Neutrophil (primary cell): ENCODE data around the gene PKD2.

Source experiments
- H3K27ac ChIP-seq: fragments of 200-600 bp; sonication (generic); 2 replicates; pipeline ENCODE4 v1.5.1; 2016; ENCODE audit warnings: mild to moderate bottlenecking, moderate library complexity
- H3K27me3 ChIP-seq: fragments of 200-600 bp; sonication (generic); 2 replicates; pipeline ENCODE4 v1.6.0; 2016; ENCODE audit warnings: mild to moderate bottlenecking
- H3K36me3 ChIP-seq: fragments of 200-600 bp; sonication (generic); 2 replicates; pipeline ENCODE4 v1.5.1; 2017
- H3K4me1 ChIP-seq, 2 experiments: fragments of 200-600 bp in 1 of 2; sonication (generic) in 1 of 2; 1 replicate in 1 of 2; 2 replicates in 1 of 2; pipeline versions ENCODE4 v1.5.1 to v1.6.1; 2013 to 2016; ENCODE audit warnings: low read depth in 1 of 2, low read length in 1 of 2, mild to moderate bottlenecking in 1 of 2, moderate library complexity in 1 of 2; ENCODE audit not compliant: control insufficient read depth in 1 of 2, insufficient read depth in 1 of 2
- H3K4me3 ChIP-seq, 2 experiments: fragments of 200-600 bp in 1 of 2; sonication (generic) in 1 of 2; 1 replicate in 1 of 2; 2 replicates in 1 of 2; pipeline ENCODE4 v1.5.1; 2013 to 2016; ENCODE audit warnings: low read depth in 1 of 2, low read length in 1 of 2, mild to moderate bottlenecking in 1 of 2, moderate library complexity in 1 of 2
- H3K9me3 ChIP-seq: fragments of 200-600 bp; sonication (generic); 2 replicates; pipeline ENCODE4 v1.5.1; 2016
- TF ChIP-seq, protein P1 (sequence below): fragments of 200-600 bp; sonication (generic); IDR thresholded peaks from 2 replicates; pipeline ENCODE4 v1.5.1; 2016; ENCODE audit warnings: antibody characterized with exemption

Gene PKD2

DNA sequence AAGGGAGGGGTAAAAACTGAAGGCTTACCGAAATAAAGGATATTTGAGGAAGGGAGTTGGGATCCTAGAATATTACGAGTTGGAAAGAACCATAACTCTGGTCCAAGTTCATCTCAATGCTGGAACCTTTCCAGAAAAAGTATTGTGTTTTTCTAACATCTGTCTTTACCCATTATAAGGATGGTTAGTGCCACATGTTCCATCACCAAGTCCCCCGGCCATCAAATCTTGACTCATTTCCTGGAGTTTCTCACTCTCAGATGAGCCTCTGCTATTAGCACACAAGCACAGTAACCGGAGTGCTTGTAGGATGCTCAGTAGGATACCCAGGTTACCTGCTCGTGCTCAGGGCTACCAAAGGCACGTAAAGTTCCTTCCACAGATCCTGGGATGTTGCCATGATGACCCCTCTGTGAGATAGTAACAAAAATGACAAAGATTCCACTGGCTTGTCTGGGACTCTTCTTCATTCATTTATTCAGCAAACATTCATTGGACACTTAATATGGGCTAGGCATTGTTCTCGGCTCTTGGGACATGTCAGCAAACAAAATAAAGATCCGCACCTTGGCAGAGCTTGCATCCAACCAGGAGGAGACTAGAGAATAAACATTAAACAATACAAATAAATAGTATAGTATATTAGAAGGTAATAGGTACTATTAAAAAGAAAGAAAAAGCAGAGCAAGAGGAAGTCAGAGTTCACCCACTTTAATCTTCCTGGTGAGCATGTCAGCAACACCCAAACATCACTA is 36.3 kb downstream of the PKD2 start:
- Histone ChIP-seq H3K4me1 (no peaks in the 10 kb centered on the region), H3K27ac (no peak overlapping the region), H3K4me3 (no peak overlapping the region), H3K27me3 (no peaks in the 10 kb centered on the region), H3K9me3 (no peaks in the 10 kb centered on the region), H3K36me3 (peaks cover 67% of the 10 kb centered on the region)
- TF ChIP-seq, protein P1, sequence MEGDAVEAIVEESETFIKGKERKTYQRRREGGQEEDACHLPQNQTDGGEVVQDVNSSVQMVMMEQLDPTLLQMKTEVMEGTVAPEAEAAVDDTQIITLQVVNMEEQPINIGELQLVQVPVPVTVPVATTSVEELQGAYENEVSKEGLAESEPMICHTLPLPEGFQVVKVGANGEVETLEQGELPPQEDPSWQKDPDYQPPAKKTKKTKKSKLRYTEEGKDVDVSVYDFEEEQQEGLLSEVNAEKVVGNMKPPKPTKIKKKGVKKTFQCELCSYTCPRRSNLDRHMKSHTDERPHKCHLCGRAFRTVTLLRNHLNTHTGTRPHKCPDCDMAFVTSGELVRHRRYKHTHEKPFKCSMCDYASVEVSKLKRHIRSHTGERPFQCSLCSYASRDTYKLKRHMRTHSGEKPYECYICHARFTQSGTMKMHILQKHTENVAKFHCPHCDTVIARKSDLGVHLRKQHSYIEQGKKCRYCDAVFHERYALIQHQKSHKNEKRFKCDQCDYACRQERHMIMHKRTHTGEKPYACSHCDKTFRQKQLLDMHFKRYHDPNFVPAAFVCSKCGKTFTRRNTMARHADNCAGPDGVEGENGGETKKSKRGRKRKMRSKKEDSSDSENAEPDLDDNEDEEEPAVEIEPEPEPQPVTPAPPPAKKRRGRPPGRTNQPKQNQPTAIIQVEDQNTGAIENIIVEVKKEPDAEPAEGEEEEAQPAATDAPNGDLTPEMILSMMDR, result no peak

DNA sequence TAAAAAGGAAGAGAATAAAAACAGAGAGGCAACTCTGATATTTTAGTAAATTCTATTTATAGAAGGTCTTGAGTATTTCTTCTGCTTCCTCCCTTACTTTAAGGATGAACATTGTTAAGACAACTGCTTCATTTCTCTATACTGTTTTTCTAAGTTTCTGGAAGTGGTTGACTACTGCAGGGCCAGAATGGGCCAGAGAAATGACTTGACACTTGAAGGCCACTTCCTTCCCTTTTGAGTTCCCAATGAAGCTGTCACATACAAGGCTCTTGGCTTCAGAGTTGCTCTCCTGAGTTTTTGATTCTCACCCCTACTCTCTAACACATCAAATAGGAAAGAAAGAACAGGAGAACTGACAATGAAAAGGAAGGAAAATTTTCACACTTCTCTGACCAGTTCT is 37.6 kb downstream of the PKD2 start:
- H3K36me3 ChIP-seq, result peaks cover 61% of the 10 kb centered on the region
- H3K27me3 ChIP-seq, result no peaks in the 10 kb centered on the region
- no peak overlapping the region for H3K27ac ChIP-seq
- H3K4me3 ChIP-seq, result no peak overlapping the region
- H3K9me3 ChIP-seq, result no peaks in the 10 kb centered on the region
- TF ChIP-seq, protein P1, result no peak
- H3K4me1 ChIP-seq, result no peaks in the 10 kb centered on the region

DNA sequence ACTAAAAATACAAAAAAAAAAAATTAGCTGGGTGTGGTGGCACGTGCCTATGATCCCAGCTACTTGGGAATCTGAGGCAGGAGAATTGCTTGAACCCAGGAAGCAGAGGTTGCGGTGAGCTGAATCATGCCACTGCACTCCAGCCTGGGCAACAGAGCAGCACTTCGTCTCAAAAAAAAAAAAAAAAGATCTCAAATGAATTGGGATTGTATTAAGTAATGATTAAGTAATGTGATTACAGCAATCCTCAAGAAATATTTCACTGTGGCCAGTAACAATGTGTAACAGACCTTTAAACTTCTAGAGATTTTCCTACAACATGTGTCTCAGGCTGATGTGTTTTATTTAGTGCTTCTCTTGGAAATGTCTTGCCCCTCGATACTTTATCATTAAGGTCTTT is 46.8 kb downstream of the PKD2 start:
- peaks cover 62% of the 10 kb centered on the region for H3K36me3 ChIP-seq
- H3K27ac ChIP-seq, result no peak overlapping the region
- no peaks in the 10 kb centered on the region for H3K27me3 ChIP-seq
- TF ChIP-seq, protein P1, result no peak
- H3K4me1 ChIP-seq, result no peaks in the 10 kb centered on the region
- H3K9me3 ChIP-seq, result no peaks in the 10 kb centered on the region
- H3K4me3 ChIP-seq, result no peak overlapping the region

DNA sequence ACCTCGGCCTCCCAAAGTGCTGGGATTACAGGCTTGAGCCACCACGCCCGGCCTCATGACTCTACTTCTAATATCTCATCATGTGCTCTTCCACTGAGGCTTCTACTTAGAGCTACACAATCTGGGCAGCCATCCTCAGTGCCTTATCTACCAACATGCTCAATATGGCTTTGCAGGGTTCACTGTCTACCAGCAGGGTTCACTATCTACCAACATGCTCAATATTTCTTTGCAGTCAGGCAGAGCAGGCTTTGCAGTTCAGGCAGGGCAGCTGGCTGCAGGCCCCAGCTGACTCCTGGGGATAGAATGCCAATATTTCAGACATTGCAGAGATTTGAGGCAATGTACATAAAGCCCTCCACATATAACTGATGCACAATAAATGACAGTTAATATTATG is 47.5 kb downstream of the PKD2 start:
- H3K36me3 ChIP-seq, result peaks cover 66% of the 10 kb centered on the region
- H3K4me3 ChIP-seq, result no peak overlapping the region
- no peaks in the 10 kb centered on the region for H3K27me3 ChIP-seq
- TF ChIP-seq, protein P1, result no peak
- H3K4me1 ChIP-seq, result no peaks in the 10 kb centered on the region
- no peak overlapping the region for H3K27ac ChIP-seq
- H3K9me3 ChIP-seq, result no peaks in the 10 kb centered on the region

DNA sequence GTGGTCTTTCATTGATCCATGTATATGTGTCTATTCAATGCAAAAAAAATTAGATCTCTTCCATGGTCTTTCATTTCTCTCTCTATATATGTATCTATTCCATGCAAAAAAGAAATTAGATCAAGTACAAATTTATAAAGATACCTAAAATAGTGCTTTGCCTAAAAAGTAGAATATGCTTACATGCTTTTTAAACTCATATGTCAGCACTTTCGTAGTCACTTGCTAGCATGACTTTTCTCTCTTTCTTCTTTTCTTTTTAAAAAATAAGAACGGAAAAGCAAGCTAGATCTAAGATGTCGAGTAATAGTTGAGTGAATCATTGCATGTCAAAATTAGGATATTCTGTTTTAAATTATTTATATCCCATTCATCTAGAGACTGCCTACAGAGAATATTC is 50.9 kb downstream of the PKD2 start:
- TF ChIP-seq, protein P1, result no peak
- Histone ChIP-seq H3K4me1 (no peaks in the 10 kb centered on the region), H3K27me3 (no peaks in the 10 kb centered on the region), H3K36me3 (peaks cover 52% of the 10 kb centered on the region), H3K9me3 (no peaks in the 10 kb centered on the region), H3K27ac (no peak overlapping the region), H3K4me3 (no peak overlapping the region)
